HepG2 (cell line): ENCODE results near the gene CRADD. TPM values are rescaled to one million over a fixed set of nuclear protein-coding genes. Genes with fewer than 3 reads are reported as not detected.

Experiments used
- ATAC-seq: fragments of 200-7000 bp; cut with Tn5 transposase; 3 replicates; pipeline ENCODE4 v1.9.1; 2020; ENCODE audit warnings: mild to moderate bottlenecking, moderate library complexity
- BruUV-seq: library from RNA; stranded (reverse); fragments of 400-500 nt; replicated peaks from 2 replicates; lab custom pipeline; 2021; lab: Mats Ljungman, UMichigan
- CTCF ChIA-PET: fragments of 300-600 bp; formaldehyde crosslinking; extraction: SDS; loops from one replicate; lab custom pipeline; 2021; ENCODE audit warnings: low total read pairs, inconsistent platforms, low intra/inter-chr PET ratio; lab: Yijun Ruan, JAX
- POLR2A ChIA-PET: fragments of 350-600 bp; sonication (Branson Sonifier 250); formaldehyde crosslinking; loops from one replicate; lab custom pipeline; 2020; ENCODE audit warnings: antibody characterized with exemption, inconsistent platforms; lab: Yijun Ruan, JAX
- DNase-seq: peaks from one replicate; pipeline ENCODE4 v3.0.0-alpha.2; 2015; ENCODE audit warnings: low spot score
- FAIRE-seq: peaks from 3 replicates; lab custom pipeline; 2011; peaks lifted over from hg19 to GRCh38; lab: Jason Lieb, UNC
- H2AFZ ChIP-seq: one replicate; pipeline ENCODE4 v1.6.1; 2011; ENCODE audit warnings: low read length, inconsistent platforms
- H3K27ac ChIP-seq: fragments of 300-600 bp; 3 replicates; pipeline ENCODE4 v1.8.0; 2011; ENCODE audit warnings: mixed run types, mild to moderate bottlenecking, mixed read lengths, low read length, inconsistent platforms; ENCODE audit not compliant: insufficient read depth; ENCODE audit errors: extremely low read length
- H3K27me3 ChIP-seq, 2 experiments: fragments of 200-600 bp in 1 of 2; 2 replicates in 1 of 2; 3 replicates in 1 of 2; pipeline versions ENCODE4 v1.6.0 to v1.8.0; 2011; ENCODE audit warnings: low read length in 2 of 2, mild to moderate bottlenecking in 2 of 2, moderate library complexity in 2 of 2, inconsistent platforms in 1 of 2; ENCODE audit not compliant: insufficient read depth in 2 of 2, control insufficient read depth in 1 of 2
- H3K36me3 ChIP-seq, 2 experiments: fragments of 200-600 bp in 1 of 2; replicated peaks in 1 of 2; 2 replicates in 1 of 2; 3 replicates in 1 of 2; pipeline versions ENCODE4 v1.5.1 to v1.8.0; 2011; ENCODE audit warnings: low read length in 2 of 2, inconsistent platforms in 1 of 2; ENCODE audit not compliant: insufficient read depth in 2 of 2, control insufficient read depth in 1 of 2
- H3K4me1 ChIP-seq: 2 replicates; pipeline ENCODE4 v1.5.1; 2012; ENCODE audit warnings: low read length, inconsistent platforms; ENCODE audit not compliant: insufficient read depth
- H3K4me2 ChIP-seq: 2 replicates; pipeline ENCODE4 v1.6.0; 2011; ENCODE audit warnings: low read depth, low read length, inconsistent platforms
- H3K4me3 ChIP-seq, 3 experiments: fragments of 200-600 bp in 1 of 3; sonication (generic), shearing (Covaris generic) in 1 of 3; replicated peaks in 1 of 3; 2 replicates each; pipeline ENCODE4 v1.5.1; 2011 to 2016; ENCODE audit warnings: low read length in 3 of 3, inconsistent platforms in 2 of 3, low read depth in 2 of 3, mild to moderate bottlenecking in 2 of 3, control low read depth in 1 of 3, mixed read lengths in 1 of 3; ENCODE audit not compliant: insufficient read depth in 1 of 3
- H3K79me2 ChIP-seq: one replicate; pipeline ENCODE4 v1.6.1; 2011; ENCODE audit warnings: low read length, inconsistent platforms; ENCODE audit not compliant: insufficient read depth
- H3K9ac ChIP-seq: 2 replicates; pipeline ENCODE4 v1.6.0; 2011; ENCODE audit warnings: mild to moderate bottlenecking, low read depth, low read length, inconsistent platforms; ENCODE audit not compliant: insufficient read depth
- H3K9me3 ChIP-seq: 2 replicates; pipeline ENCODE4 v1.5.1; 2012; ENCODE audit warnings: mild to moderate bottlenecking, low read length
- H4K20me1 ChIP-seq: 2 replicates; pipeline ENCODE4 v1.6.0; 2011; ENCODE audit warnings: inconsistent platforms, mild to moderate bottlenecking, low read length, moderate library complexity; ENCODE audit not compliant: insufficient read depth
- AKAP8 ChIP-seq: sonication (generic); formaldehyde crosslinking; IDR thresholded peaks from 2 replicates; pipeline ENCODE4 v1.5.1; 2020; ENCODE audit warnings: mild to moderate bottlenecking, missing genetic modification reagents
- EHMT2 ChIP-seq: fragments of 200-600 bp; sonication (generic); IDR thresholded peaks from 2 replicates; pipeline ENCODE4 v1.7.0; 2017; ENCODE audit warnings: antibody characterized with exemption, low read depth, low read length, borderline replicate concordance
- ETS1 ChIP-seq: sonication (generic); formaldehyde crosslinking; IDR thresholded peaks from 2 replicates; pipeline ENCODE4 v1.4.0; 2020; ENCODE audit warnings: missing genetic modification reagents
- FOSL2 ChIP-seq: sonication (generic); formaldehyde crosslinking; IDR thresholded peaks from 2 replicates; pipeline ENCODE4 v1.4.0; 2020; ENCODE audit warnings: missing genetic modification reagents
- GATA4 ChIP-seq: sonication (generic); IDR thresholded peaks from 2 replicates; pipeline ENCODE4 v1.6.1; 2016; ENCODE audit warnings: antibody characterized with exemption, low read depth, borderline replicate concordance
- MLLT10 ChIP-seq: sonication (generic); formaldehyde crosslinking; IDR thresholded peaks from 2 replicates; pipeline ENCODE4 v1.4.0; 2020; ENCODE audit warnings: missing genetic modification reagents
- MTERF4 ChIP-seq: sonication (generic); formaldehyde crosslinking; IDR thresholded peaks from 2 replicates; pipeline ENCODE4 v1.8.0; 2023; ENCODE audit warnings: mild to moderate bottlenecking, missing genetic modification reagents
- PCBP2 ChIP-seq: fragments of 200-400 bp; formaldehyde crosslinking; optimal IDR thresholded peaks from 2 replicates; pipeline ENCODE3; 2018; ENCODE audit warnings: low read length, low read depth; ENCODE audit not compliant: poor library complexity, severe bottlenecking
- TFDP2 ChIP-seq: sonication (generic); formaldehyde crosslinking; IDR thresholded peaks from 2 replicates; pipeline ENCODE4 v1.4.0; 2020; ENCODE audit warnings: missing genetic modification reagents
- THAP11 ChIP-seq: IDR thresholded peaks from 2 replicates; pipeline ENCODE4 v1.6.1; 2016; ENCODE audit warnings: missing biosample characterization, missing genetic modification reagents
- THAP7 ChIP-seq: sonication (generic); formaldehyde crosslinking; IDR thresholded peaks from 2 replicates; pipeline ENCODE4 v1.8.1; 2023; ENCODE audit warnings: mild to moderate bottlenecking, missing genetic modification reagents
- XBP1 ChIP-seq: sonication (generic); formaldehyde crosslinking; IDR thresholded peaks from 2 replicates; pipeline ENCODE4 v1.5.0; 2020; ENCODE audit warnings: missing genetic modification reagents
- ZBTB1 ChIP-seq: sonication (generic); formaldehyde crosslinking; IDR thresholded peaks from 2 replicates; pipeline ENCODE4 v1.4.0; 2020; ENCODE audit warnings: missing genetic modification reagents, borderline replicate concordance
- ZNF207 ChIP-seq: fragments of 450-650 bp; IDR thresholded peaks from 2 replicates; pipeline ENCODE4 v1.6.1; 2016; ENCODE audit warnings: antibody characterized with exemption, borderline replicate concordance
- ZNF296 ChIP-seq: sonication (generic); formaldehyde crosslinking; conservative IDR thresholded peaks from 2 replicates; pipeline ENCODE4 v1.5.0; 2020; ENCODE audit warnings: mild to moderate bottlenecking, missing genetic modification reagents
- ZNF577 ChIP-seq: sonication (generic); formaldehyde crosslinking; IDR thresholded peaks from 2 replicates; pipeline ENCODE4 v1.4.0; 2020; ENCODE audit warnings: mild to moderate bottlenecking, low read depth, missing genetic modification reagents, borderline replicate concordance
- ZNF746 ChIP-seq: sonication (generic); formaldehyde crosslinking; IDR thresholded peaks from 2 replicates; pipeline ENCODE4 v1.8.0; 2022; ENCODE audit warnings: mild to moderate bottlenecking, missing genetic modification reagents
- ZNF747 ChIP-seq: sonication (generic); formaldehyde crosslinking; IDR thresholded peaks from 2 replicates; pipeline ENCODE4 v1.8.1; 2023; ENCODE audit warnings: missing genetic modification reagents, mild to moderate bottlenecking, borderline replicate concordance
- ZNF883 ChIP-seq: sonication (generic); formaldehyde crosslinking; IDR thresholded peaks from 2 replicates; pipeline ENCODE4 v1.5.1; 2020; ENCODE audit warnings: mild to moderate bottlenecking, missing genetic modification reagents; ENCODE audit errors: not compliant biosample characterization
- WGBS: methylation state at CpG from one replicate; pipeline ENCODE4 v1.1.6; 2017; ENCODE audit warnings: low lambda C conversion rate; 5-methylcytosine and 5-hydroxymethylcytosine counted together
- in situ Hi-C: cut with HindIII; loops from 2 replicates; pipeline ENCODE4 v1.10.0; 2017; ENCODE audit warnings: low pct_unique_long_range_greater_than_20kb; ENCODE audit not compliant: extremely low pct_ligation_motif_present
- intact Hi-C: fragments of 100-400 bp; cut with micrococcal nuclease; formaldehyde crosslinking; loops from one replicate; pipeline ENCODE4 v1.10.0; 2022; ENCODE audit not compliant: unreplicated experiment
- polyA plus RNA-seq, 8 experiments: library from polyadenylated mRNA; depleted of rRNA in 3 of 8; stranded (reverse) in 7 of 8; unstranded in 1 of 8; fragments of >200 nt; fragmentation: Illumina TruSeq in 4 of 8; extraction: Trizol in 4 of 8; gene quantifications; 2 replicates each; pipeline versions ENCODE4 v1.2.1 to v1.2.3, GENCODE V29; 2011 to 2016; ENCODE audit warnings: low read depth in 4 of 8, missing spikeins in 1 of 8, mixed read lengths in 1 of 8; ENCODE audit not compliant: insufficient read depth in 1 of 8
- total RNA-seq, 5 experiments: library from RNA; depleted of rRNA; stranded (reverse); fragments of >200 nt; fragmentation: Illumina TruSeq; extraction: Trizol; gene quantifications; 2 replicates each; pipeline ENCODE4 v1.2.3, GENCODE V29; 2016; ENCODE audit warnings: low read depth in 1 of 5

Gene CRADD
- total and polyA plus RNA-seq, 2 of the 13 experiments (the other 11 are each of a cell fraction or from before 2014, with no cell fraction given) = 12.4 to 18.8 TPM

- no peaks in the 10 kb centered on the region for H3K79me2 ChIP-seq
- no peaks in the 10 kb centered on the region for H3K27me3 ChIP-seq
- H3K9me3 ChIP-seq = no peaks in the 10 kb centered on the region
- H2AFZ ChIP-seq = no peak overlapping the region
- no TSS peak for BruUV-seq
- 65% methylated on average over 18 of the region's 18 CpGs for whole genome bisulfite sequencing
- H4K20me1 ChIP-seq = no peaks in the 10 kb centered on the region
- ChIA-PET POLR2A (no interaction called here), CTCF (no interaction called here)
- no peak for DNase-seq
- ATAC-seq = no peak
- FAIRE-seq = no peak
- H3K4me1 ChIP-seq = no peaks in the 10 kb centered on the region
- H3K4me2 ChIP-seq = no peak overlapping the region
- no peaks in the 10 kb centered on the region for H3K36me3 ChIP-seq
- intact Hi-C loops = no loop called here
- H3K27ac ChIP-seq = no peak overlapping the region
- H3K4me3 ChIP-seq = no peak overlapping the region
- no peak overlapping the region for H3K9ac ChIP-seq
- TF ChIP-seq ZNF577 (CRISPR knock-in tag) = no peak
- TF ChIP-seq THAP7 (CRISPR knock-in tag) = no peak
- TF ChIP-seq FOSL2 (CRISPR knock-in tag) = no peak
- no peak for TF ChIP-seq ETS1 (CRISPR knock-in tag)
- no peak for TF ChIP-seq ZNF296 (CRISPR knock-in tag)
- no peak for TF ChIP-seq THAP11 (CRISPR knock-in tag)
- TF ChIP-seq GATA4 = no peak
- no peak for TF ChIP-seq MTERF4 (CRISPR knock-in tag)
- no peak for TF ChIP-seq XBP1 (CRISPR knock-in tag)
- TF ChIP-seq ZBTB1 (CRISPR knock-in tag) = no peak
- TF ChIP-seq AKAP8 = no peak
- TF ChIP-seq ZNF746 (CRISPR knock-in tag) = no peak
- no peak for TF ChIP-seq PCBP2
- TF ChIP-seq EHMT2 = no peak
- no peak for TF ChIP-seq MLLT10 (CRISPR knock-in tag)
- TF ChIP-seq TFDP2 = no peak
- no peak for TF ChIP-seq ZNF207
- TF ChIP-seq ZNF883 = no peak
- TF ChIP-seq ZNF747 = no peak
- in situ Hi-C loops = no loop called here
Measured at GRCh38 chr12:93886533-93887511, 209.6 kb downstream of the CRADD start.
